ENCODE measurements around the gene ARHGAP26.

ARHGAP26 gene

GRCh38 chr5:143149759-143150158 lies 379.6 kb downstream of the ARHGAP26 start:
- Histone ChIP-seq H3K27ac (ENCODE audit: low read length, poor library complexity, severe bottlenecking) (no peak overlapping the region), H2BK12ac (ENCODE audit: low read length in 2 of 2) (no peak overlapping the region), H3K4me3 (ENCODE audit: insufficient read depth in 1 of 2, low read depth in 1 of 2, low read length in 2 of 2) (no peak overlapping the region), H2BK15ac (ENCODE audit: low read depth, poor library complexity, severe bottlenecking) (no peak overlapping the region), H3K4ac (ENCODE audit: low read depth in 1 of 2, low read length in 2 of 2) (peak overlapping the region in 1 of 2 experiments; percentile 16), H4K8ac (ENCODE audit: low read length) (no peak overlapping the region), H3K9ac (ENCODE audit: low read length) (no peak overlapping the region), H2AFZ (ENCODE audit: low read depth, low read length) (no peak overlapping the region), H3K9me3 (ENCODE audit: control insufficient read depth, low read length) (no peaks in the 10 kb centered on the region), H2AK5ac (ENCODE audit: low read length, severe bottlenecking) (no peak overlapping the region), H2BK120ac (ENCODE audit: low read depth, low read length) (peak overlapping the region; percentile 36), H4K91ac (ENCODE audit: low read length) (no peak overlapping the region), H3K36me3 (ENCODE audit: control insufficient read depth in 1 of 2, insufficient read depth in 2 of 2, low read depth in 1 of 2, low read length in 2 of 2) (no peaks in the 10 kb centered on the region), H3K18ac (ENCODE audit: low read depth in 1 of 2, low read length in 2 of 2) (no peak overlapping the region), H2BK5ac (ENCODE audit: low read depth, low read length, poor library complexity, severe bottlenecking) (no peak overlapping the region), H3K4me1 (ENCODE audit: control insufficient read depth, insufficient read depth, low read depth, low read length) (peaks cover 14% of the 10 kb centered on the region), H3K79me1 (replicated peaks; ENCODE audit: low read length, poor library complexity, severe bottlenecking) (no peaks in the 10 kb centered on the region), H3K14ac (ENCODE audit: low read length in 2 of 2) (no peak overlapping the region), H3K27me3 (ENCODE audit: control insufficient read depth in 1 of 2, insufficient read depth in 1 of 2, low read length in 2 of 2) (no peaks in the 10 kb centered on the region), H3K23ac (ENCODE audit: low read length in 2 of 2) (no peak overlapping the region), H3K4me2 (ENCODE audit: low read length, poor library complexity, severe bottlenecking) (no peak overlapping the region)
- no peak for DNase-seq

GRCh38 chr5:143151056-143151700 lies 381.0 kb downstream of the ARHGAP26 start:
- no peak overlapping the region for H3K4me3 ChIP-seq (ENCODE audit: insufficient read depth in 1 of 2, low read depth in 1 of 2, low read length in 2 of 2)
- H3K36me3 ChIP-seq (ENCODE audit: control insufficient read depth in 1 of 2, insufficient read depth in 2 of 2, low read depth in 1 of 2, low read length in 2 of 2) = no peaks in the 10 kb centered on the region
- H2BK12ac ChIP-seq (ENCODE audit: low read length in 2 of 2) = no peak overlapping the region
- whole genome bisulfite sequencing = 100% methylated on average over 2 of the region's 3 CpGs
- no peak overlapping the region for H4K8ac ChIP-seq (ENCODE audit: low read length)
- no peak overlapping the region for H2BK120ac ChIP-seq (ENCODE audit: low read depth, low read length)
- H3K23ac ChIP-seq (ENCODE audit: low read length in 2 of 2) = no peak overlapping the region
- H3K27ac ChIP-seq (ENCODE audit: low read length, poor library complexity, severe bottlenecking) = no peak overlapping the region
- no peak for DNase-seq
- no peak overlapping the region for H3K4ac ChIP-seq (ENCODE audit: low read depth in 1 of 2, low read length in 2 of 2)
- no peaks in the 10 kb centered on the region for H3K27me3 ChIP-seq (ENCODE audit: control insufficient read depth in 1 of 2, insufficient read depth in 1 of 2, low read length in 2 of 2)
- H3K9ac ChIP-seq (ENCODE audit: low read length) = no peak overlapping the region
- H4K91ac ChIP-seq (ENCODE audit: low read length) = no peak overlapping the region
- H2AFZ ChIP-seq (ENCODE audit: low read depth, low read length) = no peak overlapping the region
- H2BK5ac ChIP-seq (ENCODE audit: low read depth, low read length, poor library complexity, severe bottlenecking) = no peak overlapping the region
- H3K4me1 ChIP-seq (ENCODE audit: control insufficient read depth, insufficient read depth, low read depth, low read length) = peaks cover 16% of the 10 kb centered on the region
- H3K79me1 ChIP-seq (replicated peaks; ENCODE audit: low read length, poor library complexity, severe bottlenecking) = no peaks in the 10 kb centered on the region
- H2AK5ac ChIP-seq (ENCODE audit: low read length, severe bottlenecking) = no peak overlapping the region
- no peaks in the 10 kb centered on the region for H3K9me3 ChIP-seq (ENCODE audit: control insufficient read depth, low read length)
- H2BK15ac ChIP-seq (ENCODE audit: low read depth, poor library complexity, severe bottlenecking) = no peak overlapping the region
- no peak overlapping the region for H3K14ac ChIP-seq (ENCODE audit: low read length in 2 of 2)
- no peak overlapping the region for H3K18ac ChIP-seq (ENCODE audit: low read depth in 1 of 2, low read length in 2 of 2)
- no peak overlapping the region for H3K4me2 ChIP-seq (ENCODE audit: low read length, poor library complexity, severe bottlenecking)

GRCh38 chr5:143152445-143152844 lies 382.3 kb downstream of the ARHGAP26 start:
- Histone ChIP-seq H2BK12ac (ENCODE audit: low read length in 2 of 2) (peak overlapping the region in 1 of 2 experiments; percentile 2), H3K4ac (ENCODE audit: low read depth in 1 of 2, low read length in 2 of 2) (no peak overlapping the region), H3K4me2 (ENCODE audit: low read length, poor library complexity, severe bottlenecking) (no peak overlapping the region), H3K9ac (ENCODE audit: low read length) (no peak overlapping the region), H3K18ac (ENCODE audit: low read depth in 1 of 2, low read length in 2 of 2) (no peak overlapping the region), H3K27me3 (ENCODE audit: control insufficient read depth in 1 of 2, insufficient read depth in 1 of 2, low read length in 2 of 2) (no peaks in the 10 kb centered on the region), H2AFZ (ENCODE audit: low read depth, low read length) (no peak overlapping the region), H3K9me3 (ENCODE audit: control insufficient read depth, low read length) (no peaks in the 10 kb centered on the region), H2AK5ac (ENCODE audit: low read length, severe bottlenecking) (no peak overlapping the region), H3K27ac (ENCODE audit: low read length, poor library complexity, severe bottlenecking) (no peak overlapping the region), H3K23ac (ENCODE audit: low read length in 2 of 2) (no peak overlapping the region), H4K8ac (ENCODE audit: low read length) (no peak overlapping the region), H2BK5ac (ENCODE audit: low read depth, low read length, poor library complexity, severe bottlenecking) (no peak overlapping the region), H3K79me1 (replicated peaks; ENCODE audit: low read length, poor library complexity, severe bottlenecking) (no peaks in the 10 kb centered on the region), H3K4me3 (ENCODE audit: insufficient read depth in 1 of 2, low read depth in 1 of 2, low read length in 2 of 2) (no peak overlapping the region), H3K14ac (ENCODE audit: low read length in 2 of 2) (no peak overlapping the region), H2BK15ac (ENCODE audit: low read depth, poor library complexity, severe bottlenecking) (no peak overlapping the region), H3K36me3 (ENCODE audit: control insufficient read depth in 1 of 2, insufficient read depth in 2 of 2, low read depth in 1 of 2, low read length in 2 of 2) (no peaks in the 10 kb centered on the region), H4K91ac (ENCODE audit: low read length) (no peak overlapping the region), H3K4me1 (ENCODE audit: control insufficient read depth, insufficient read depth, low read depth, low read length) (peaks cover 14% of the 10 kb centered on the region), H2BK120ac (ENCODE audit: low read depth, low read length) (no peak overlapping the region)
- no peak for DNase-seq
- 96% methylated on average over 2 of the region's 2 CpGs for WGBS

- Histone ChIP-seq H3K14ac (ENCODE audit: low read length in 2 of 2) (no peak overlapping the region), H3K18ac (ENCODE audit: low read depth in 1 of 2, low read length in 2 of 2) (peak overlapping the region in 1 of 2 experiments; percentile 45), H3K27me3 (ENCODE audit: control insufficient read depth in 1 of 2, insufficient read depth in 1 of 2, low read length in 2 of 2) (no peaks in the 10 kb centered on the region), H3K36me3 (ENCODE audit: control insufficient read depth in 1 of 2, insufficient read depth in 2 of 2, low read depth in 1 of 2, low read length in 2 of 2) (no peaks in the 10 kb centered on the region), H4K91ac (ENCODE audit: low read length) (no peak overlapping the region), H3K4me2 (ENCODE audit: low read length, poor library complexity, severe bottlenecking) (no peak overlapping the region), H2BK12ac (ENCODE audit: low read length in 2 of 2) (peak overlapping the region; percentile 42 to 80), H3K4ac (ENCODE audit: low read depth in 1 of 2, low read length in 2 of 2) (no peak overlapping the region), H3K9ac (ENCODE audit: low read length) (peak overlapping the region; percentile 78), H3K4me3 (ENCODE audit: insufficient read depth in 1 of 2, low read depth in 1 of 2, low read length in 2 of 2) (peak overlapping the region in 1 of 2 experiments; percentile 16), H2BK120ac (ENCODE audit: low read depth, low read length) (no peak overlapping the region), H2BK5ac (ENCODE audit: low read depth, low read length, poor library complexity, severe bottlenecking) (no peak overlapping the region), H3K27ac (ENCODE audit: low read length, poor library complexity, severe bottlenecking) (no peak overlapping the region), H4K8ac (ENCODE audit: low read length) (no peak overlapping the region), H2AFZ (ENCODE audit: low read depth, low read length) (no peak overlapping the region), H3K9me3 (ENCODE audit: control insufficient read depth, low read length) (no peaks in the 10 kb centered on the region), H3K4me1 (ENCODE audit: control insufficient read depth, insufficient read depth, low read depth, low read length) (peaks cover 12% of the 10 kb centered on the region), H3K79me1 (replicated peaks; ENCODE audit: low read length, poor library complexity, severe bottlenecking) (no peaks in the 10 kb centered on the region), H2BK15ac (ENCODE audit: low read depth, poor library complexity, severe bottlenecking) (no peak overlapping the region), H2AK5ac (ENCODE audit: low read length, severe bottlenecking) (no peak overlapping the region), H3K23ac (ENCODE audit: low read length in 2 of 2) (no peak overlapping the region)
- peak; percentile 83 for DNase-seq
- WGBS = 65% methylated on average over 6 of the region's 7 CpGs
Measured at GRCh38 chr5:143153332-143154119, 383.3 kb downstream of the ARHGAP26 start.
